Left colon (tissue), 2 donors: ENCODE data around the gene NMB. TPM values are rescaled to one million over a fixed set of nuclear protein-coding genes. Genes with fewer than 3 reads are reported as not detected.
A peak's percentile ranks its signal among the peaks of the same experiment; 100 is the strongest.

Experiments used
- ATAC-seq: fragments of 200-7000 bp; cut with Tn5 transposase; one replicate; pipeline ENCODE4 v1.9.1; 2020; ENCODE audit warnings: mild to moderate bottlenecking, moderate library complexity
- DNase-seq, 2 donors: peaks; one replicate each; pipeline ENCODE4 v3.0.0-alpha.2; 2020
- intact Hi-C, 2 donors: fragments of 100-400 bp; cut with DNase I in 1 of 2; cut with micrococcal nuclease in 1 of 2; formaldehyde crosslinking; loops; one replicate each; pipeline versions ENCODE4 v1.11.2 to v1.14.0; 2022; cut with DNase I, micrococcal nuclease
- total RNA-seq, 2 donors: library from RNA; stranded (reverse); fragmentation: NEBNext Ultra II Directional; extraction: Animal tissue kit (Norgen Biotek cat#: 25700); gene quantifications; one replicate each; pipeline ENCODE4 v1.2.1, GENCODE V29; 2021
- donor health status: DM: no; HTN: no; CAD: no.
- donor health status: DM: yes; HTN: yes; CAD: no.

NMB gene
- total RNA-seq, 2 donors from 2014 or later = 1.8 to 2.8 TPM

GRCh38 chr15:84633311-84634227 lies 24.4 kb downstream of the NMB start:
- intact Hi-C loops = no loop called here
- peak; percentile 79 for ATAC-seq

DNA sequence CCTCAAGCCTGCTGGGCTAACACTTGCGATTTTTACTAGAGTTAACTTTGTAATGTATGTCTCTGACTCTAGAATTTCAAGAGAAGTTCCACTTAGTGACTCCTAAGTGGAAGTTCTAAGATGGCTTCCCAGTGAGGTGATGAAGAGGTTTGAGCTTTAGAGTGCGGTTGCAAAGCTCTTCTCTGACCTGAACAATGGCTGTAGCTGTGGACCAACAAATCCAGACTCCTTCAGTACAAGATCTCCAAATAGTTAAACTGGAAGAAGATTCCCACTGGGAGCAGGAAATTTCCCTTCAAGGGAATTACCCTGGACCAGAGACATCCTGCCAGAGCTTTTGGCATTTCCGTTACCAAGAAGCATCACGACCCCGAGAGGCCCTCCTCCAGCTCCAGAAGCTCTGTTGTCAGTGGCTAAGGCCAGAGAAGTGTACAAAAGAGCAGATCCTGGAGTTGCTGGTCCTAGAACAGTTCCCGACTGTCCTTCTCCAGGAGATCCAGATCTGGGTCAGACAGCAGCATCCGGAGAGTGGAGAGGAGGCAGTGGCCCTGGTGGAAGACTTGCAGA lies 26.2 kb downstream of the NMB start:
- ATAC-seq (no peak), DNase-seq (no peak)
- intact Hi-C loops = no loop called here

More at GRCh38 chr15:84633311-84634227, 24.4 kb downstream of the NMB start:
- peak; percentile 67 to 82 for DNase-seq

- intact Hi-C loops = no loop called here
- ATAC-seq (no peak), DNase-seq (no peak)
These were observed 29.0 kb downstream of the NMB start for GRCh38 chr15:84629033-84629432.

GRCh38 chr15:84625123-84625522 lies 32.9 kb downstream of the NMB start:
- intact Hi-C loops = no loop called here
- no peak for ATAC-seq

GRCh38 chr15:84624359-84624758 lies 33.6 kb downstream of the NMB start:
- ATAC-seq = no peak
- intact Hi-C loops = no loop called here
- DNase-seq = no peak

More at GRCh38 chr15:84625123-84625522, 32.9 kb downstream of the NMB start:
- DNase-seq = no peak

GRCh38 chr15:84621358-84621979 lies 36.5 kb downstream of the NMB start:
- DNase-seq (no peak), ATAC-seq (no peak)
- intact Hi-C loops = no loop called here

DNA sequence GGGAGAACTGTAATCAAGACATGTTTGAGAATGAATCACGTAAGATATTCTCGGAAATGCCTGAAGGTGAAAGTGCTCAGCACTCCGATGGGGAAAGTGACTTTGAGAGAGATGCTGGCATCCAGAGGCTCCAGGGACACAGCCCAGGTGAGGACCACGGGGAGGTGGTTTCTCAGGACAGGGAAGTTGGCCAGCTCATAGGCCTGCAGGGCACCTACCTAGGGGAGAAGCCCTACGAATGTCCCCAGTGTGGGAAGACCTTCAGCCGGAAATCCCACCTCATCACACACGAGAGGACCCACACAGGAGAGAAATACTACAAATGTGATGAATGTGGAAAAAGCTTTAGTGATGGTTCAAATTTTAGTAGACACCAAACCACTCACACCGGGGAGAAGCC lies 37.4 kb downstream of the NMB start:
- intact Hi-C loops = no loop called here
- ATAC-seq (no peak), DNase-seq (no peak)

DNA sequence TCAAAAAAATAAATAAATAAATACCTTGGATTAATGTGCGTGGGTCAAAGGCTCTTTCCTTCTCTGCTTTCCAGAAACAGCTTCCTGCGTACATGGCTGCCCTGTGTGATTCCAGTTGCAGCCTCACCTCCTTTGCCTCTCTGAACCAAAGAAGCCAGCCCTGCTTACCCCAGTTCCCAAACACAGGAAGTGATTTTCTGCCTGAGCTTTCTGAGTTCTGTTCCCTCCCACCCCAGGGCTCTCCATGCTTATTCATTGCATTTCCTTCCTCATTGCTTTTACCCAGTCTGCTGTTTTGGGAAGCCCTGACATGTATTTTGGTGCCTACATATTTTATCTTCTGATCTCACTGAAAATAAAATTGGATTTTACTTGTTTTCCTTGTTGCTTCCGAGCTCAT lies 41.8 kb downstream of the NMB start:
- ATAC-seq = no peak
- DNase-seq = no peak
- intact Hi-C loops = no loop called here

DNA sequence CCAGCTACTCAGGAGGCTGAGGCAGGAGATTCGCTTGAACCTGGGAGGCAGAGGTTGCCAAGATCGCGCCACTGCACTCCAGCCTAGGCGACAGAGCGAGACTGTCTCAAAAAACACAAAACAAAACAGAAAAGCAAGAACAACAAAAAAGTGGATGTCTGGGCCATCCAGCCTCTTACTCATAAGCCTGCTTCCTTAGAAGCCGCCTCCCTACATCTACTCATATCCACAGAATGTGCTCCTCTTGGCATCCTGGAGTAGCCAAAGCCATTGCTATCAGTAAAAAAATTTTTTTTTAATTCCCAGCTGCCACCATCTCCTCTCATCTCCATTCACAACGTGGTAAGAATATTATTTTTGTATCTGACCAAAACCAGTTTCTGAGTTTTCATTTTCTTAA lies 46.4 kb downstream of the NMB start:
- intact Hi-C loops = no loop called here
- DNase-seq (no peak), ATAC-seq (no peak)

GRCh38 chr15:84609818-84610525 lies 48.0 kb downstream of the NMB start:
- ATAC-seq = no peak
- intact Hi-C loops = no loop called here

GRCh38 chr15:84608707-84609284 lies 49.2 kb downstream of the NMB start:
- no peak for DNase-seq
- intact Hi-C loops = no loop called here
- no peak for ATAC-seq

More at GRCh38 chr15:84609818-84610525, 48.0 kb downstream of the NMB start:
- DNase-seq = no peak

DNA sequence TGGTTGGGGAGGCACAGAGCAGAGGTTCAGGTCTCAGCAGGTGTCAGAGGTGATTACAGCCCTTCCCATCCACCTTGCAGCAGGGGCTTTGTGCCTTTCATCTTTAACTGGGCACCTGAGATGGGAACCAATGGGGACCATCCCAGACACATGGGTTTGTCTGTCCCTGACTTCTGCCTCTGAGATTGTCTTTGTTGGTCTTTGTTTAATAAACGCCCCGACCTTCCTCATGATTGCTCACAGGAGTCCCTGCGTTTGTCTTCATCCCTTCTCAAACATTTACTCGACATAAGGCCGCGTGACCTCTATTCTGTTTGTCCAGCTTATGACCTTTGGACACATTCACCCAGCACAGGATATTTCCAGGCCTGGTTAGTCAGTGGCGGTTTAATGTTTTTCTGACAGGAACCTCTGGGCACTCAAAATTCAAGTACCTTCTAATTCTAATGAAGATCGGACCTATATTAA lies 51.3 kb downstream of the NMB start:
- ATAC-seq (peak; percentile 92), DNase-seq (no peak)
- intact Hi-C loops = no loop called here

GRCh38 chr15:84605554-84605882 lies 52.5 kb downstream of the NMB start:
- no peak for ATAC-seq
- intact Hi-C loops = no loop called here
- DNase-seq = no peak

Other genes with a start within 250 kb of the NMB start
- gene ZSCAN2, start 57.2 kb downstream of the NMB start, total RNA-seq = 1 to 10 TPM; 5.4 to 8.2 TPM
- 10 to 100 TPM; 17.0 to 20.5 TPM for gene WDR73, start 3.9 kb downstream of the NMB start, total RNA-seq
- 100 to 1,000 TPM; 128 to 130 TPM for gene SEC11A, start 57.9 kb upstream of the NMB start, total RNA-seq
- 10 to 100 TPM; 24.3 to 29.7 TPM for gene ZNF592, start 90.4 kb upstream of the NMB start, total RNA-seq
- gene ALPK3, start 159.2 kb upstream of the NMB start, total RNA-seq = 1 to 10 TPM; 1.0 to 1.1 TPM
- not detected for gene SLC28A1, start 226.5 kb upstream of the NMB start, total RNA-seq